ENCODE measurements around the gene NKD1. TPM values are rescaled to one million over a fixed set of nuclear protein-coding genes. Genes with fewer than 3 reads are reported as not detected.

The NKD1 gene
- total RNA-seq, 1 donor = under 0.01 TPM

GRCh38 chr16:50599494-50599893 is 51.3 kb downstream of the NKD1 start:
- Histone ChIP-seq H3K9me3 (ENCODE audit: low read depth, low read length) (no peaks in the 10 kb centered on the region), H3K27me3 (ENCODE audit: insufficient read depth, low read length) (no peaks in the 10 kb centered on the region), H3K4me1 (ENCODE audit: insufficient read depth, low read length) (no peaks in the 10 kb centered on the region), H4K20me1 (ENCODE audit: insufficient read depth, low read length) (no peaks in the 10 kb centered on the region), H2AFZ (ENCODE audit: low read length) (no peak overlapping the region), H3K4me2 (ENCODE audit: insufficient read depth, low read length) (no peak overlapping the region), H3K79me2 (ENCODE audit: insufficient read depth, low read length) (no peaks in the 10 kb centered on the region), H3K36me3 (ENCODE audit: insufficient read depth, low read length) (no peaks in the 10 kb centered on the region), H3K27ac (ENCODE audit: low read depth, low read length) (no peak overlapping the region), H3K4me3 (ENCODE audit: insufficient read depth, low read length) (no peak overlapping the region)
- DNase-seq (ENCODE audit: insufficient read length, low spot score, missing footprints) = peak; percentile 91
- TF ChIP-seq CTCF (IDR thresholded peaks at IDR 0.05; ENCODE audit: extremely low read depth, low read depth, low read length) = no peak

GRCh38 chr16:50600582-50601283 is 52.5 kb downstream of the NKD1 start:
- no peaks in the 10 kb centered on the region for H3K4me1 ChIP-seq (ENCODE audit: insufficient read depth, low read length)
- no peak overlapping the region for H3K27ac ChIP-seq (ENCODE audit: low read depth, low read length)
- H2AFZ ChIP-seq (ENCODE audit: low read length) = no peak overlapping the region
- H3K4me2 ChIP-seq (ENCODE audit: insufficient read depth, low read length) = no peak overlapping the region
- no peaks in the 10 kb centered on the region for H3K36me3 ChIP-seq (ENCODE audit: insufficient read depth, low read length)
- H3K9me3 ChIP-seq (ENCODE audit: low read depth, low read length) = no peaks in the 10 kb centered on the region
- no peak for TF ChIP-seq CTCF (IDR thresholded peaks at IDR 0.05; ENCODE audit: extremely low read depth, low read depth, low read length)
- no peak overlapping the region for H3K4me3 ChIP-seq (ENCODE audit: insufficient read depth, low read length)
- no peaks in the 10 kb centered on the region for H4K20me1 ChIP-seq (ENCODE audit: insufficient read depth, low read length)
- H3K27me3 ChIP-seq (ENCODE audit: insufficient read depth, low read length) = no peaks in the 10 kb centered on the region
- H3K79me2 ChIP-seq (ENCODE audit: insufficient read depth, low read length) = no peaks in the 10 kb centered on the region
- DNase-seq (ENCODE audit: insufficient read length, low spot score, missing footprints) = peak; percentile 59

- no peak overlapping the region for H2AFZ ChIP-seq (ENCODE audit: low read length)
These were observed 53.1 kb downstream of the NKD1 start for GRCh38 chr16:50601341-50601740.

More at GRCh38 chr16:50601341-50601740, 53.1 kb downstream of the NKD1 start:
- H4K20me1 ChIP-seq (ENCODE audit: insufficient read depth, low read length) = no peaks in the 10 kb centered on the region
- no peak overlapping the region for H3K27ac ChIP-seq (ENCODE audit: low read depth, low read length)
- no peaks in the 10 kb centered on the region for H3K4me1 ChIP-seq (ENCODE audit: insufficient read depth, low read length)
- H3K4me2 ChIP-seq (ENCODE audit: insufficient read depth, low read length) = no peak overlapping the region
- DNase-seq (ENCODE audit: insufficient read length, low spot score, missing footprints) = peak; percentile 48
- no peaks in the 10 kb centered on the region for H3K79me2 ChIP-seq (ENCODE audit: insufficient read depth, low read length)
- no peaks in the 10 kb centered on the region for H3K27me3 ChIP-seq (ENCODE audit: insufficient read depth, low read length)
- TF ChIP-seq CTCF (IDR thresholded peaks at IDR 0.05; ENCODE audit: extremely low read depth, low read depth, low read length) = no peak
- no peaks in the 10 kb centered on the region for H3K36me3 ChIP-seq (ENCODE audit: insufficient read depth, low read length)
- H3K4me3 ChIP-seq (ENCODE audit: insufficient read depth, low read length) = no peak overlapping the region
- no peaks in the 10 kb centered on the region for H3K9me3 ChIP-seq (ENCODE audit: low read depth, low read length)
